Esophagus mucosa (tissue), 1 donor: ENCODE measurements around the gene RALGPS1. TPM values are rescaled to one million over a fixed set of nuclear protein-coding genes. Genes with fewer than 3 reads are reported as not detected.
A peak's percentile ranks its signal among the peaks of the same experiment; 100 is the strongest.

Experiments used
- ATAC-seq: fragments of 200-7000 bp; cut with Tn5 transposase; one replicate; pipeline ENCODE4 v1.9.1; 2020
- total RNA-seq: library from RNA; stranded (reverse); gene quantifications from one replicate; pipeline ENCODE4 v1.2.4, GENCODE V29; 2023
- donor health status: DM: yes; HTN: yes; CAD: no.

RALGPS1 gene
- total RNA-seq, 1 donor from 2014 or later: 6.8 TPM

DNA sequence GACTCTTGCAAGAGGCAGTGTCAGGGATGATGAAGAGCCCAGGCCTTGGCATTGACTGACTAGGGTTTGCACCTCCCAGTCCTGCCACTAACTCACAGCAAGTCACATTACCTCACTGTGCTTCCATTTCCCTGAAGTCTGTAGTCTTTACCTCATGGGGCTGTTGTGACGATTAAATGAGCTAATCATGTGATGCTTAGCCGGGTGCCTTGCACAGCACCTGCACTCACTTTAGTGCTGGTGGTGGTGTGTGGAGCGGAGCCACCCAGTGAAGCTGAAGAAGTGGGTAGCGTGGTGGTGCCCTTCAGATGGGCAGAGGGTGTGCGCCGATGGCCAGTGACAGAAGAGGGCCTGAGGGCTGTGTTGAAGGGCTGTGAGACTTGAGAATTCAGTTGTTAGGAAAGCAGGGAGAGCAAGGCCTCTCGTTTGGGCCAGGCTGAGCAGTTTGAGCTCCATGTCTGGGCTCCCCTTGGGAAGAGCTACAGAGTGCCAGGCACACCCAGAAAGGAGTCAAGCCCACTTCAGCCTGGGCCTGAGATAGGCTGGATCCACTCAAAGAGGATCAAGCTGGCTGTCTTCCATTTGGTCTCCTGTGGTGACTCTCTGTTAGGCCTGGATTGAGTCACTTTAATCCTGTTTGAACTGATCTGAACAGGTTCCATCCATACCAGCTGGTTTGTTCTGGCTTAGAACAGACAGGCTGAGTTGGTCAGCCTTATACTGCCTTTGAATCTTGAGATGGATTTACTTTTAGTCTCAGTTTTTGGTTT is 42.5 kb downstream of the RALGPS1 start:
- peak; percentile 95 for ATAC-seq

DNA sequence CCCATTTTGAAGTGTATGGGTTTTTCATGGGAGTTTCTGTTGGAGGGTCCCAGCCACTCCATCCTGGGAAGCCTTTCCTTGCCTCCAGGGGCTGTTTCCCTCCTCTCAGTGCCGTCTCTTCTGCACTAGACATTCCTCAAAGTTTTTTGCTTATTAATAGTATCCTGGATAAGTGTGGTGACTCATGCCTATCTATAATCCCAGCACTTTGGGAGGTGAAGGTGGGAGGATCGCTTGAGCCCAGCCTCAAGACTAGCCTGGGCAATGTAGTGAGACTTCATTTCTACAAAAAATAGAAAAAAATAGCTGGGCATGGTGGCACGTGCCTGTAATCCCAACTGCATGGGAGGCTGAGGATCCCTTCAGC is 43.1 kb downstream of the RALGPS1 start:
- ATAC-seq: peak; percentile 68

DNA sequence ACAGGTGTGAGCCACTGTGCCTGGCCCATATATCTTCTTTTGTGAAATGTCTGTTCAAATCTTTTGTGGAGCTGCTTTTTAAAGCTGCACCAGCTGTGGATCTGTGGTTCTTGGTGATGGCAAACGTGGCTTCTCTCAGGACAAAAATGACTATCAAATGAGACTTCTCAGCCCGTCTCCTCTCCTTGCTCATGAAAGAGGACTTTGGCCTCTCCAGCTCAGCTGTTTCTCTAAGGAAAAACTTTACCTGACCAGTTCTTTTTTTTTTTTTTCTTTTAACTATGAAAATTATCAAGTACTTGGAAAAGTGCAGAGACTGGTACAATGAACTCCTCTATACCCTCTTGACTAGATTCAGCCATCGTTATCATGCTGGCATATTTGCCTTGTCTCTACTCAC is 44.8 kb downstream of the RALGPS1 start:
- ATAC-seq: no peak

DNA sequence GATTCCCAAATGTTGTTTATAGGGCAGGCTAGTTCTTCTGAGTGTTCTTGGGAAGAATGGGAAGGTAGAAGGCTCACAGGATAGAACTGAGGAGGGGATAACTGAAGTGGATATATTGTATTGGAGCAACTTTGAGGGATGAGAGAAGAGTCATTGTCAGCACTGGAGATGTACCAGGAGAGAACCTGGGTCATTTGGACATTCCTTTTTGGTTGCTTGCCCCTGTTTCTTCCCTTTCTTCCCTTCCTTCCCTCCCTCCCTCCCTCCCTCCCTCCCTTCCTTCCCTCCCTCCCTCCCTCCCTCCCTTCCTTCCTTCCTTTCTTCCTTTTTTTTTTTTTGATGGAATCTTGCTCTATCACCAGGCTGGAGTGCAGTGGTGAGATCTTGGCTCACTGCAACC is 45.3 kb downstream of the RALGPS1 start:
- no peak for ATAC-seq

GRCh38 chr9:126962336-126962735 is 47.8 kb downstream of the RALGPS1 start:
- ATAC-seq: no peak

DNA sequence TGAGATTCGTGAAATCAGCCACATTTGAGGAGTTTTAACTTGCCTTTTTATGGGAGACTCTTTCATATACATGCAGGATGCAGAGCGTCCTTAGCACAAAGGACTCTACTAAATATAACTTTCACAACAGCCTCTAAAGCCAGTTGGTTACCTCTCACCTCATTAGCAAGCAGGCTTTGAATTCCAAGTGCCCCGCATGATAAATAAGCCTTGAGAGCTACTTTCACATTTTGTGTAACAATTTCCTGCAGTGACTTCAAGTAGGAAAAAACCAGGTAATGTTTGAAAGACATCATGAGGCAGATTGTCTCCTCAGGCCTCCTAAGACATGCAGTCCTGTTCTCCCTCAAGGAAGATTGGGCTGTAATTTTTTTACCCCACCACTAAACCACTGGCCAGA is 50.5 kb downstream of the RALGPS1 start:
- ATAC-seq: no peak

DNA sequence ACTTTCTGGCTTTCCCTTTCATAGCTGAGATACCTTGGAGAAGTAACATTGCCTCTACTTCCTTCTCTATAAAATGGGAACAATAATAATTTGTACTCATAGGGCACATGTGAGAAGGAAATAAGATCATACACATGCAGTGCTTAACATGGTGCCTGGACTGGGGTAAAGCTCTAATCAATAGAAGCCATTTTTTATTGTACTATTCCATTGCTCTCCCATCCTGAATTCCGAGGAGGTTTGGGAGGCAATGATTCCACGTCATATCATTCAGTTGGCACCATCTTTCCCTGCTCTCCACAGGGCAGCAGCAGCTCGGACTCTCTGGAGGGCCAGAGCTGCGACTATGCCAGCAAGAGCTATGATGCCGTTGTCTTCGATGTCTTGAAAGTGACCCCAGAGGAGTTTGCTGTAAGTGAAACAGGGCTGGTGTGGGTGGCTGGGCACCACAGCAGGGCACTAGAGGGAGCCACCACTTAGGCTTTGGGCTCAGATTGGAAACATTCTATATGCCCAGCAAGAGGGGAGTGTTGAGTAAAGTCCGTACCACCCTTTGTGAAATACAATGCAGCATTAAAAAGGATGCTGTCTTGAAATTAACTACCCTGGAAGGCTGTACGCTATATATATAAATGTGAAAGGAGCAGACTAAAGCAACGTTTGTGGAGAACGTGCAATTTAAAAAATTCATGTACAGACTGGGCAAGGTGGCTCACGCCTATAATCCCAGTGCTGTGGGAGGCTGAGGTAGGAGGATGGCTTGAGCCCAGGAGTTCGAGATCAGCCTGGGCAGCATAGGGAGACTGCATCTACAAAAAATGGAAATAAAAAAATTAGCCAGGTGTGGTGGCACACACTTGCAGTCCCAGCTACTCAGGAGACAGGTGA is 51.2 kb downstream of the RALGPS1 start:
- ATAC-seq: peak; percentile 79

- no peak for ATAC-seq
These were observed 56.7 kb downstream of the RALGPS1 start for GRCh38 chr9:126971261-126971660.

- ATAC-seq: no peak
These were observed 59.3 kb downstream of the RALGPS1 start for GRCh38 chr9:126973651-126974529.

DNA sequence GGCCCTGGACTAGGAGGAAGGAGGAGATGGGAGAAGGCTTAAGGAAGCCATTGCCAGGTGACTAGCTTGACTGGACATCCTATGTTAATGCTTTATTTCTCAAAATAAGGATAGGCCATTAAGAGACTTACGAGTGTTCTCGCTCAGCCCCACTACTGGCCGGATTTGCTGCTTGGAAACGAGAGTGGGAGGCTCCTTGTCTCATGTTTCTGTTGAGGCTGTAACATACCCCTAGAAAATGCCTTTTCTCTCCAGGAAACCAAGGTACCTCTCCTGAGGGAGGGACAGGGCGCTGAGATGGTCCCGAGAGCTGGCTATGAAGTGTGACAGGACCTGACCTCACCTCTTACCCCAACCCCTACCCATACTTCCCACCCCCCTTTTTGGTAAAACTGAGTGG is 60.0 kb downstream of the RALGPS1 start:
- no peak for ATAC-seq

GRCh38 chr9:126975327-126976220 is 61.0 kb downstream of the RALGPS1 start:
- ATAC-seq: no peak

DNA sequence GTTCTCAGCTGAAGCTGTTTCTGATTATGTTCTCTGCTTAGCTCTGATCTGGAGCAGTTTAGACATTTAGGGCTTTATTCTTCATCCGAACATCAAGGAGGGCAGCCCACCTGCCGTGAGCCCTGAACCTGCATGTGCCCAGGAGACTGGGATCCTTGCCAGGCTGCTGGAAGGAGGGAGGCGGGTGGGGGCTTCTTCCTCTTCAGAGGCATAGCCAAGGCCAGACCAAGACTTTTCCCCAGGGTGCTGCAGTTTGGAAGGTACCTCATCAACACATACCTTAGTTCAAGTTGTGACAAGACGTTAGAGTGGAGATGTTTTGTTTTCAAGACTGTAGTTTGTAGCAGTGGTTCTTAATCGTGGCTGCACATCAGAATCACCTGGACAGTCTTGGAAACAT is 64.9 kb downstream of the RALGPS1 start:
- ATAC-seq: no peak

DNA sequence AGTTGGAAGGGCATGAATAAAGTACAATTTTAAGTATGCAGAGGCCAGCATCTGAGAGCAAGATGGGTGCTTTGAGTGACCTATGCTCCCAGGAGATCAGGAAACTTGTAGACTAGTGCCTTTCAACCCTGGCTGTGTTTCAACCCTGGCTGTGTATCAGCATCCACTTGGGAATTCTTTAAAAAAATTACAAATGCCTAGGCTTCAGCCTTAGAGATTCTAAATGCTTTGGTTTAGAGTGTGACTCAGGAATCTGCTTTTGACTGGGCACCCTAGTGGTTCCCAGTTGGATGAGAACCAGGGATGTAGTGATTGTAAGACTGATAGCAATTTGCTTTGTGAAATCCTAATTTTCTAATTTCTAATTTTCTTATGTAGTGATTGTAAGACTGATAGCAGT is 65.6 kb downstream of the RALGPS1 start:
- no peak for ATAC-seq

DNA sequence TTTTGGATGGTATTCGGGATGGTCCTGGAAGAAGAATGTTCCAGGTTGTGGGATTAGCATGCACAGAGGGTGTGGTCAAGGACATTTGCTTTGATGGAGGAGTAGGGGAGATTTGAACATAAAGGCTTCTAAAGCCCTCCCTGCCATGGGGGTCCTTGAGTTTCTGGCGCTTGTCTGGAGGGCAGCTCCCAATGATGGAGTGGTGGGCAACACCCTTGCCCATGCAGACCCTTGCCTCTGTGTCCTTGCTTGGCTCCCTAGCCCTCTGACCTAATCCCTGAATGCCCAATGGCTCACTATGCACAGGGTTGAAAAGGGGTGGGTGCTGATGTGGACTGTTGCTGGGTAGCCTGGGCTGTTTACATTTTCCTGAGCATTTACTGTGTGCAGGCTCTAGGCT is 66.6 kb downstream of the RALGPS1 start:
- ATAC-seq: no peak

DNA sequence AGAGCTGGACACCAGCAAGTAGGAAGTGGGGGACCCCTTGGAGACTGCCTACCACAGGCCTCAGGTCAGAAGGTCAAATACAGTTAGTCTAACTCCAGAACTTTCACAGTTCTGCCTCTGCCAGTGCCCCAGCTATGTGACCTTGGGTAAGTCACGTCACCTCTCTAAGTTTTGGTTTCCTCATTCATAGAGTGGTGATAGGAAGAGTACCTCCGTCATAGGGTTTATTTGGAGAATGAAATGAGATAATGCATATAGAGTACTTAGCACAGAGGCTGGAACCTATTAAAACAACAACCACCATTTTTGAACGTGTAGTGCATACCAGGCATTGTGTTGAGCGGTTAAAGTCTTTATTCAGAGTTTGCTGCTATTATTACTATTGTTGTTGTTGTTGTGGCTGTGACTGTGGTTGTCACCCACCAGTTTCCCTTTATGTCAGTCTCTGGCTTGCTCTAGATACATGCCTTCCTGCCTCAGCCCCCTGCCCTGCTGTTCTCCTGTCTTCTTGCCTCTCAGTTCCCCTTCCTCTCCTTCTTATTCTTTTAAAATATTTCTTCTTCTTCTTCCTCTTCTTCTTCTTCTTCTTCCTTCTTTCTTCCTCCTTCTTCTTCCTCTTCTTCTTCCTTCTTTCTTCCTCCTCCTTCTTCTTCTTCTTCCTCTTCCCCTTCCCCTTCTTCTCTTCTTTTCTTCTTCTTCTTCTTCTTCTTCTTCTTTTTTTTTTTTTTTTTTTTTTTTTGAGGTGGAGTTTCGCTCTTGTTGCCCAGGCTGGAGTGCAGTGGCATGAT is 67.8 kb downstream of the RALGPS1 start:
- no peak for ATAC-seq

DNA sequence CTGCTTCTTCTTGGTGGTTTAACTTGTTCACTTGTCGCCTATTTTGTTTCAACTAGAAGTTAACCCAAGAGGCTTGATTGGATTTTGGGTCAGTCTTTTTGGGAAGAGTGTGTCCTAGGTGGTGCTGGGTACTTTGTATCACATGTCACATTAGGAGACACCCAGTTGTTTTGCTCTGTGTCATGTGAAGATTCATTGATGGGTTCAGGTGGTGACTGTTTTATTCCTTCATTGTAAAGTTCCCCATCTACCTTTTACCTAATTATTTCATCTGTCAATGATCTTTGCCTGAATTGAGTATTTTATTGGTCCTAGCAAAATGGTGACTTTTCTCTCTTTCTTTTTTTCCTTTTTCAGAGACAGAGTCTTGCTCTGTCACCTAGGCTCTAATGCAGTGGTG is 69.2 kb downstream of the RALGPS1 start:
- no peak for ATAC-seq

DNA sequence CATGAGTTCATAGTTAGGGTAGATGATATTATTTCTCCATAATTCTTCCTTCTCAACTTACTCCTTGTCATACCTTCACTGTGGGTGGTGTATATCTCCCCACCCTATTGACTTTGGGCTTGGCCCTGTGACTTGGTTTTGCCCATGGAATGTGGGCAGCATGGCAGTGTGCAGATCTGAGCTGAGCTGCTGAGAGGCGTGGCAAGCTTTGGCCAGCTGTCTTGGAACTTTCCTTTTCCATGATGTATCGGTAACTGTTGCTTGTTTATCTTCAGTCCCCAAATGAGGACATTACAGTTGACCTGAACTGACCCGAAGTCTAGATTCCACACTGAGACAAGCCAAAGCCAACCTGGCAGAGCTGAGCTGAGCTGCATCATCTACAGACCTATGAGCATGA is 70.4 kb downstream of the RALGPS1 start:
- peak; percentile 69 for ATAC-seq

DNA sequence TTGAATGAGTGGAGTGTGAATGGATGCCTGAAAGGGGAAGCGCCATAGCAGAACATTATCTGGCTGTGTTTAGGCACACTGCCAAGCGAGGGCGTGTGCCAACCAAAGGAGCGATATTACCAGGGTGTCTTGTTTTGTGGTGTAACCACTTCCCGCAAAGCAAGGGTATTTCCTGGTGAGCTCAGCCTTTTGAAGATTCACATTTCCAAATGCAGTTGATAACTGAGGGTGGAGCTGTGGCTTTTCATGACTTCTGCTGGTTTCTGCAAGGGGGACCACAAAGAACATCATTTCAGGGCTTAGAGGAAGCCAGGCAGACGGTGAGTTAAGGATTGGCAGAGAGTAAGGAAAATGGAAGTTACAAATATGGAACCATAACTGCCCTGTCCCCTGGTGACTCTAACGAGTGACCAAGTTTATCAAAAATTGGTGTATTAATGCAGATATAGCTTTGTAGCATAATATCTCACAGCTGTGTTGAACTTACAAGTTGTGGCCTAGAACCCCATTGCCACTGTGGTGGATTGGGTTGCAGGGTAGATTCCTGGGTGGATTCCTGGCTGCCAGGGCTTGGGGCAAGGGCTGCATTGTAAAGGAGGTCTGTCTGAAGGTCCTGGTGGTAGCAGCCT is 71.4 kb downstream of the RALGPS1 start:
- ATAC-seq: peak; percentile 85

DNA sequence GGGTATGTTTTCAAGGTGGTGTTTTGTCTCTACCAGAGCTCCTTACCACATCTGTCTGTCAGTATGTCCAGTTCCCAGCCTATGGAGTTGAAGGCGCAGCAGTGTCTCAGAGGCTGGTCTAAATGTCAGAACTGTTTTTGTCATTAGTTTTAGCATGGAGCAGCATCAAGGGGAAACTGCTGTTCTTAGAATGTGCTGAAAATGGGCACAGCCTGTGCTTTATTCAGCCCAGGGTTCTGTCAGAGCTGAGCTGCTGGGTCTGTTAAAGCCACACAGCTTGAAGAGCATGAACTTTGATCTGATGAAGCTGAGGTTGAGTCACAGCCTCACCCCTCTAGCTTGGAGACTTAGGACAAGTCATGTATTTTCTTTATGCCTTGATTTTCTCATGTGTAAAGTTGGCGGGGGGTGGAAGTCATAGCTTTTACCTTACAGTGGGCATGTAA is 71.9 kb downstream of the RALGPS1 start:
- peak; percentile 83 for ATAC-seq

DNA sequence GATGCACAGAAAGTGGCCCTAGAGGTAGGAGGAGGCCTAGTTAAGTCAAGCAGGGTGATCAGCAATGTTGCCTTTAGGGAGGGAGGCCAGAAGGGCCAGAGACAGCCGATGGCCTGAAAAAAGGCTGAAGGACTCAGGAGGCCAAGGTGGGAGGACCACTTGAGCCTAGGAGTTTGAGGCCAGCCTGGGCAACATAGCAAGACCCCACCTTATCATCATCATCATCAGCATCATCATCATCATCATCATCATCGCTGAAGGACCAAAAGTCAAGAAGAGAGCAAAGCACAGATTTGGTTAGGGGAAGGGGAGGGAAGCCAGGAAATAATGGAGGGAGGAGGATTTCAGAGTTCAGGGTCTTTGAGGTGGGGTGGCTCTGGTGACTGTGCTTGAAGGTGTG is 74.3 kb downstream of the RALGPS1 start:
- ATAC-seq: no peak
